Measurements from ENCODE around the gene CLEC3B.

DNA sequence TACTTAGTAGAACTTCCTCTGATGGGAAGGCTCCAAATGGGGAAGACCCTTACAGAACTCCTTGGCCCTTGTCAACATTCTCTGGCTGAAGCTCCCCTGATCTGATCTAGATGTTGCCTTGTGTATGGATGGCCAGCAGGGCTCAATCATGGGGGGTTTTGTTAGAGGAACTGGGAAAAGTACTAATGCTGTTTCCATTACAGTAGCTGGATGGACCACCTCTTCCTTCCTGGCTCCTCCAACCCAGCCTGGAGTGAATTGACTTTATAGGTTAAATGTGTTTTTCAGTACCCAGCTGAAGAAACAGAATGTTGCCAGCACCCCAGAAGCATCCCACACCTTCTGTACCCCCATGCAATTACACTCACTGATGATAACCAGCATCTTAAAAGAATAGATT, 22.7 kb upstream of the CLEC3B start:
- TF ChIP-seq POLR2A (IDR thresholded peaks at IDR 0.05): no peak
- TF ChIP-seq, protein P1, sequence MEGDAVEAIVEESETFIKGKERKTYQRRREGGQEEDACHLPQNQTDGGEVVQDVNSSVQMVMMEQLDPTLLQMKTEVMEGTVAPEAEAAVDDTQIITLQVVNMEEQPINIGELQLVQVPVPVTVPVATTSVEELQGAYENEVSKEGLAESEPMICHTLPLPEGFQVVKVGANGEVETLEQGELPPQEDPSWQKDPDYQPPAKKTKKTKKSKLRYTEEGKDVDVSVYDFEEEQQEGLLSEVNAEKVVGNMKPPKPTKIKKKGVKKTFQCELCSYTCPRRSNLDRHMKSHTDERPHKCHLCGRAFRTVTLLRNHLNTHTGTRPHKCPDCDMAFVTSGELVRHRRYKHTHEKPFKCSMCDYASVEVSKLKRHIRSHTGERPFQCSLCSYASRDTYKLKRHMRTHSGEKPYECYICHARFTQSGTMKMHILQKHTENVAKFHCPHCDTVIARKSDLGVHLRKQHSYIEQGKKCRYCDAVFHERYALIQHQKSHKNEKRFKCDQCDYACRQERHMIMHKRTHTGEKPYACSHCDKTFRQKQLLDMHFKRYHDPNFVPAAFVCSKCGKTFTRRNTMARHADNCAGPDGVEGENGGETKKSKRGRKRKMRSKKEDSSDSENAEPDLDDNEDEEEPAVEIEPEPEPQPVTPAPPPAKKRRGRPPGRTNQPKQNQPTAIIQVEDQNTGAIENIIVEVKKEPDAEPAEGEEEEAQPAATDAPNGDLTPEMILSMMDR (IDR thresholded peaks at IDR 0.05): no peak

Data from tibial nerve (tissue), 3 donors.